CD4-positive, alpha-beta T cell treated with Interleukin-6 for 4 hours (primary cell): Measurements from ENCODE around the gene FAM168B.
"Not testable (repeated sequence)": the region's sequence is repeated elsewhere in the genome, so short reads cannot be mapped to it uniquely, and the experiment has no call there.

Experiments
- DNase-seq: peaks from one replicate; pipeline ENCODE4 v3.0.0-alpha.2; 2020; ENCODE audit warnings: mixed read lengths

The FAM168B gene

GRCh38 chr2:131094463-131095281, 1.4 kb upstream of the FAM168B start:
- no peak for DNase-seq

GRCh38 chr2:131093696-131094462, 619 bp upstream of the FAM168B start:
- no peak for DNase-seq

GRCh38 chr2:131092458-131093005, 728 bp downstream of the FAM168B start:
- DNase-seq, result no peak

DNA sequence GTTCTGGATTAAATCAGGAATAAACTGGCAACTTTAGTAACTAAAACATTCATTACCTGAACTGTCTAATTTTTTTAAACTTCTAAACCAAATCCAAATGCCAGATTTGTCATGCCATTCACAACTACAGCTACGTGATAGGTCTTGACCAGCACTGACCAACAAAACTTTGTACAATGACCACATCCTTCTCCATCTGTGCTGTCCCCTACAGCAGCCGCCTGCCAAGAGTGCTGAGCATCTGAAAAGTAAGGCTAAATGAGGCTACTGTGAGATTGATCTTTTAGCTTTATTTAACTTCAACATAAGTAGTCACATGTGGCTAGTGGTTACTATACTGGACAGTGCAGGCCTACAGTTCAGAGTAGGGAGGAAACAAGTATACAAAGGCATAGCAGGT, 7.6 kb downstream of the FAM168B start:
- DNase-seq, result no peak

GRCh38 chr2:131081190-131081589, 12.1 kb downstream of the FAM168B start:
- DNase-seq, result no peak

DNA sequence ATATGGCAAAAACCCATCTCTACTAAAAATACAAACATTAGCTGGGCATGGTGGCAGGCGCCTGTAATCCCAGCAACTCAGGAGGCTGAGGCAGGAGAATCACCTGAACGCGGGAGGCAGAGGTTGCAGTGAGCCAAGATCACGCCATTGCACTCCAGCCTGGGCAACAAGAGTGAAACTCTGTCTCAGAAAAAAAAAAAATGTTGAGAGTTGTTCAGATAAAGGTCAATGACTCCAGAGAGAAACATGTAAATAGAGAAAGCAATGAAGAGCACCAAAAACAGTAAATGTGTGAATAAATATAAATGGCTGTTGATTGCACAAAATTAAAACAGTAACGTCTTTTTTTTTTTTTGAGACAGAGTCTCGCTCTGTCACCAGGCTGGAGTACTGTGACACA, 13.3 kb downstream of the FAM168B start:
- not testable (repeated sequence) for DNase-seq

DNA sequence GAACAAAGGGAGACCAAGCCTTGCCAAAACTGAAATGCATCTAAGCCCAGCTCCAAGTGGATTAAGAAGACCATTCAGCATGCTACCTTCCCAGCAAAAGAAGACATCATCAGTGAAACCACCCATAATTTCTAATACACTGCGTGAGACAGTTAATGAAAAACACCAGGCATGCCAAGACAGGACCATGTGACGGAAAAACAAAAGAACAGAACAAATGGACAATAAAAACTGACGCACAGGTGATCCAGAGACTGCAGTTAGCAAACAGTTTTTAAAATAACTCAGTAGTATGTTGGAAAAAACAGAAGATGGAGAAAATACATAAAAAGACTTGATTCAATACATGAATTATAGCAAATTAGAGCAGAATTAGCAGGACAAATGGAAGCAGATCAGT, 15.3 kb downstream of the FAM168B start:
- DNase-seq, result no peak

GRCh38 chr2:131077182-131077846, 15.9 kb downstream of the FAM168B start:
- no peak for DNase-seq

DNA sequence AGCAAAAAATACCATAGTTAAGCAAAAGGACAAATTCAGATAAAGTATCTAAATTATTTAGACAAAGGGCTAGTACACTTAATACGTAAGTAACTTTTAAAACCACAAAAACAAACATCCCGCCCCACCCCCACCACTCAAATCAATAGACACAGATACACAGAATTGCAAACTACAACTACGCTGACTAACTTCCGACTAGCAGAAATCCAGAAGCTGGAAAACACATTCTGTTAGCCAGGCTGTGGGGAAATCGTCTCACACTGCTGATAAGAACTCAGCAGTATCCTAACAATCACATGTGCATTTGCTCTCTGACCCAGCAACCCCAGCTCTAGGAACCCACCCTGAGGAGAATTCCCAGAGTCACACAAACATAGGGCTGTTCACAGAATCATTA, 16.6 kb downstream of the FAM168B start:
- DNase-seq, result no peak

DNA sequence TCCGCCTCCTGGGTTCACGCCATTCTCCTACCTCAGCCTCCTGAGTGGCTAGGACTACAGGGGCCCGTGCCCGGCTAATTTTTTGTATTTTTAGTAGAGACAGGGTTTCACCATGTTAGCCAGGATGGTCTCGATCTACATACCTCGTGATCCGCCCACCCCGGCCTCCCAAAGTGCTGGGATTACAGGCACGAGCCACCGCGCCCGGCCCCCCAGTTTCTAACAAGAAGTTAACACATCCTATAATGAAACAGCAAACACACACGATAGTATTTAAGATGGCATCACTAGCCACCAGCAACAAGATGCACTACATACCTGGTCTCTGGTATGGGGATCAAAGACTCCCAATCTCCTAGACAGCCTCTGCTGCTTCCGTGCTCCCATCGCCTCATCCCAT, 17.7 kb downstream of the FAM168B start:
- DNase-seq, result not testable (repeated sequence)

DNA sequence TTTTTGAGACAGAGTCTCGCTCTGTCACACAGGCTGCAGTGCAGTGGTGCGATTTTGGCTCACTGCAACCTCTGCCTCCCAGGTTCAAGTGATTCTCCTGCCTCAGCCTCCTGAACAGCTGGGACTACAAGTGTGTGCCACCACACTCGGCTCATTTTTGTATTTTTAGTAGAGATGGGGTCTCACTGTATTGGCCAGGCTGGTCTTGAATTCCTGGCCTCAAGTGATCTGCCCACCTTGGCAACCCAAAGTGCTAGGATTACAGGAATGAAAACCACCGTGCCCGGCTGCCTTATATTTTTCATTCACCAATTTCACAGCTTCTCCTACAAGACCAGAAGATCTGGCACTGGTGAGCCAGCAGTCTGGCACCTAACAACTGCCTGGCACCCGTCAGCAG, 25.1 kb downstream of the FAM168B start:
- not testable (repeated sequence) for DNase-seq

- no peak for DNase-seq
These were observed 25.7 kb downstream of the FAM168B start for GRCh38 chr2:131067465-131068125.

DNA sequence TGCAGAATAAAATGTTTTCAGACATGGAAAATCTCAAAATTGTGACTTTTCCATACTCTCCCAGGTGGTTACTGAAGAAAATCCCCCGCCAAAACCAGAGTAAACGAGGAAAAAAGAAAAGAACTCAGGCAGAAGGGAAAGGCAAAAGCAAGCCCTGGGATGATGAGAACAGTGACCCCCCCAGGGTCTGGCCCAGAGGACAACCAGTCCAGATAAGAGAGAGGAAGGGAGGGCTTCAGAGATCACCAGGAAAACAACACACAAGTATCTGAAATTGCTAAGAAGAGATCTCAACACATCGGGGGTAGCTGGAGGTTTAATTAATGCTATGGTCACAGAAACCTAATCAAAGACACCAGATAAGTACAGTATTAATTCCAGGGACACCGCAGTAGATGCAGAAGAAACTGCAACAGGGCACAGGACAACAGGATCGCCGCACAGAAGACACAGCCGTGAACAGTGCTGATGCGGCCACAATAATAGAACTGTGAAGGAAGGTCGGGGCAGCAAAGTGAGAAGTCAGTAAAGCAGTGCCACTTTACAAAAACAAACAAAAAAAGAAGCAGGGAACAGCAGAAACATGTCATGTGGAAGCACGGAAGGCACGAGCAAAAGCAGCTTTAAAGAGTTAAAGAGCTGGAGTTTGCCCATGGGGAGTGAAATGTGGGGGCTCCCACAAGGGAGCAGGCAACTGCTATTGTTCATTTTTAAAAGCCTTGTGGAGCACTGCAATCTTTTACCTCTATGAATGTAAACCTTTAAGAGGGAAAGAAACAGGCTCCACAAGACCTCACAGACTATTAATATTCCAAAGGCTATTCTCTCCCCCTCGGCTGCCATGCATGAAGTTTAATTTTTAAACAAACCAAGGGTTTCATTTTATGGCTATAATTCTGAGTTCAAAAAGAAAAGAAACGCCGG, 28.4 kb downstream of the FAM168B start:
- DNase-seq, result no peak

DNA sequence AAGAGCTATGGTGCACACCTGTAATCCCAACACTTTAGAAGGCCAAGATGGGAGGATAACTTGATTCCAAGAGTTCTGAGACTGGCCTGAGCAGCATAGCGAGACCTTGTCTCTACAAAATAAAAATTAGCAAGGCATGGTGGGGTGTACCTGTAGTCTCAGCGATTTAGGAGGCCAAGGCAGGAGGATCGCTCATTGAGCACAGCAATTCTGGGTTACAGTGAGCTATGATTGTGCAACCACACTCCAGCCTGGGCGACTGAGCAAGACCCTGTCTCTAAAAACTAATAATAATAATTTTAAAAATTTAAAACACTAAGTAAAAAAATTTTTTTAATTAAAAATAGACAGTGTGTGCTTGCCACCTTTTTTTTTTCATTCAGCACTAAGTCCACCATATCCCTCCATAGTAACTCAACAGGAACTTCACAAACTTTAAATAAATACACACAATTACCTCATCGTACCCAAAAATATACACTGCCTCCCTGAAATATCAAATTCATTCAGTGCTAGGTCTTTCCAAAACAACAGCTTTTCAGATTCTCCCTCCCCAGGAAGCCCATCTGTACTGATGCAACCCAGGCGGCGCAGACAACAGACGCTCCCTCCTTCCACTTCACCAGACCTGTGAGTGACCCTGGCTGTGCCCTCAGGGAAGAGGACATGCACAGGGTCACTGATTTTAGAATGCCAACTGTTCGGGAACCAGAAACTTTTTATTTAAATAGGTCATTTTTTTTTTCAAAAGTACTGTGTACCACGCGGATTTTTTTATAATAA, 29.6 kb downstream of the FAM168B start:
- no peak for DNase-seq

DNA sequence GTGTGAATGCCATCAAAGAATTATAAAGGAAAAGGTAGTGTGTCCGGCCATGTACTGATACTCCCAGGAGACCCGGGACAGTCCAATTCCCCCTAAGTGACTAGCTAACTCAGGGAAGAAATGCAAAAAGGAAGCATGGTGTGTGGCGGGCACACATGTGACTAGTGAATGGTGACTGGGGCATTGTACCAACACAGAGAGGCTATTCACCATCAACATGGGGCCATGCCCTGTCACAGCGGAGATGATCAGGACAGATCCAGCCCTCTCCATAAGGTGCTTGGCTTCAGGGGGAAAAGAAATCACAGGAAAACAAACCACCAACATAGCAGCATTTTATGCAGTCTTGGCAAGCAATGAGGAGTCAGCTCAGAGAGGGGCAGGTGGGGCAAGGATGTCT, 34.3 kb downstream of the FAM168B start:
- DNase-seq, result no peak

DNA sequence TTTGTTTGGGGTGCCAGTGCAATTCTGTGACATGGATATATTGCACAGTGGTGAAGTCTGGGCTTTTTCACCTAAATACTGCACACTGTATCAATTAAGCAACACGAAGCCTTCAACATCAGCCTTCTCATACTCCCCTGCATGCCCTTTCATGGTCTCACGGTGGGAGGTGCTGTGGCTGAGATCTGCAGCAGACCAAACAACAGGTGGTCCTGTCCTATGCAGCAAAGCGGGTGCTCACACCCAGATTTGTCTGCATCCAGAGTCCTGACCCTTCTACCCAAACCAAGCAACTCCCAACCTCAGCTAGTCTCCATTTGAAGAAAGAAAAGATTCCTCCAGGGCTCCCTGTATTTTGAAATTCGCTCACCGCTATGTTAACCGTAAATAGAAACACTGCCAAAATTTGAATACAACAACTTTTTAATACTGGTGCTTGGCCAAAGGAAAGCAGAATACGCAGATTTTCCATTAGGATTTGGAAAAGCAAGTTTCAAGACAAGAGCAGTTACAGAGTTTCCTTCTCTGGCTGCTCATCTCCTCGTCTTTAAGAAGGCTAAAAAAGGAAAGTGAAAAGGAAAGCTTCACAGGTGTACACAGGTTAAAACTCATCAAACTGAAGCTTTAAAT, 34.9 kb downstream of the FAM168B start:
- DNase-seq, result no peak

DNA sequence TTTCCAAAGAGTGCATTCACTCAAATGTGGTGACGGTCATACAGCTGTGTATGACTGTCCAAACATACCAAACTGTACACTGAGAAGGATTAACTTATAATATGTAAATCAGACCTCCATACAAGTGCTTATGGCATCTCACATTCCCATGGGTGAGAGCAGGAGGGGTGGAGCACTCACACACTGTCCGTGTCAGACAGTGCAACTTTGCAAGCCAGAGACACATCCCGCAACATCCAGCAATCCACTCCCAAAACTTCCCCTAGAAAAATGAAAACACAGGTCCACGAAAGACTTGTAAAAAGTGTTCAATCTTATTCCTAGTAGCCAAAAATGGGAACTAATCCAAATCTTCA, 36.4 kb downstream of the FAM168B start:
- DNase-seq, result no peak

DNA sequence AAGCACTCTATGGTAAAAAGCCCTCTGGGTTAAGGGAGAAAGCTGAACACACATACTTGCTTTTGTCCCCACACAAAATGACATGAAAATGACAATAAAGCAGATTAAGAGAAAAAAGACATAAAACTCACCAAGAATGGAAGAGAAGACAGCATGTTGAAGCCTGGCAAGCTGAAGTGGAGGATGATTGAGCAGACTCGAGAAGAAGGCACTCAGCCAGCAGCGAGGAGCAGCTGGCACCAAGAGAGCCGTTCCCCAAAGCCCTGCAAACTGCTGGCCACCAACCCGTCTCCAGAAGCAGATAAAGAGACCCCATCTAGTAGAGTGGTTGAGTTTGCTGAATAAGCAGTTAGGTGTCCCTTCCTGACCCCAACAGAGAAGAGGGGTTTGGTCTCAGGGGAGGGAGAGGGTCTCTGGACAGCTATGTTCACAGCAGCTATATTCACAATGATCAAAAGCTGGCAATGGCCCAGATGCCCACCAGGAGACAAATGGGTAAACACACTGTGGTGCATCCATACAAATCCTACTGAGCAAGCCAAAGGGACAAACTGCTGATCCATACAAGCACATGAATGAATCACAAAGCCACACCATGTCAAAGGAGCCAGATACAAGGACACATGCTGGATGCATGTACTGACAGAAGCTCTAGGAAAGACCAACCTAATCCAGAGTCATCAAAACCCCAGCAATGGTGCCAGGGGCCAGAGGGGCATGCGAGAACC, 36.9 kb downstream of the FAM168B start:
- no peak for DNase-seq

GRCh38 chr2:131055169-131056065, 37.8 kb downstream of the FAM168B start:
- no peak for DNase-seq
